ENCODE results near the gene GRXCR2. TPM values are rescaled to one million over a fixed set of nuclear protein-coding genes. Genes with fewer than 3 reads are reported as not detected.

Gene GRXCR2
- total and polyA plus RNA-seq, 2 of the 13 experiments (the other 11 are each of a cell fraction or from before 2014, with no cell fraction given) = not detected

- Histone ChIP-seq H4K20me1 (ENCODE audit: insufficient read depth, low read length) (no peaks in the 10 kb centered on the region), H3K27me3 (ENCODE audit: control insufficient read depth in 1 of 2, insufficient read depth in 2 of 2, low read length in 2 of 2) (no peaks in the 10 kb centered on the region), H3K4me3 (replicated peaks in 1 of 3; ENCODE audit: insufficient read depth in 1 of 3, low read depth in 2 of 3, low read length in 3 of 3) (no peak overlapping the region), H3K36me3 (replicated peaks in 1 of 2; ENCODE audit: control insufficient read depth in 1 of 2, insufficient read depth in 2 of 2, low read length in 2 of 2) (peaks cover 0 to 5% of the 10 kb centered on the region in 2 experiments; a peak in 1 of 5 replicates), H3K9me3 (ENCODE audit: low read length) (no peaks in the 10 kb centered on the region), H3K4me2 (ENCODE audit: low read depth, low read length) (no peak overlapping the region), H2AFZ (ENCODE audit: low read length) (no peak overlapping the region), H3K79me2 (ENCODE audit: insufficient read depth, low read length) (peaks cover under 1% of the 10 kb centered on the region), H3K4me1 (ENCODE audit: insufficient read depth, low read length) (peaks cover 9% of the 10 kb centered on the region), H3K9ac (ENCODE audit: insufficient read depth, low read depth, low read length) (no peak overlapping the region), H3K27ac (ENCODE audit: extremely low read length, insufficient read depth, low read length) (no peak overlapping the region)
- in situ Hi-C loops (cut with HindIII; ENCODE audit: extremely low pct_ligation_motif_present, low pct_unique_long_range_greater_than_20kb) (no loop called here), intact Hi-C loops (cut with micrococcal nuclease; ENCODE audit: unreplicated experiment) (no loop called here)
- 92% methylated on average over 4 of the region's 4 CpGs for WGBS (ENCODE audit: low lambda C conversion rate)
- no peak for FAIRE-seq
- ChIA-PET CTCF (ENCODE audit: low intra/inter-chr PET ratio, low total read pairs) (no interaction called here), POLR2A (no interaction called here)
- no TSS peak for BruUV-seq (replicated peaks)
- DNase-seq (ENCODE audit: low spot score) = no peak
- ATAC-seq = no peak
- TF ChIP-seq MAX (IDR thresholded peaks at IDR 0.05) = no peak
- no peak for TF ChIP-seq ZBTB7A (CRISPR knock-in tag; IDR thresholded peaks at IDR 0.05)
- TF ChIP-seq ATF7-NPFF (CRISPR knock-in tag; IDR thresholded peaks at IDR 0.05; ENCODE audit: low read depth) = no peak
- TF ChIP-seq ZFP36 (IDR thresholded peaks at IDR 0.05; ENCODE audit: borderline replicate concordance, low read depth, low read length, partially characterized antibody) = no peak
- no peak for TF ChIP-seq EHMT2 (IDR thresholded peaks at IDR 0.05; ENCODE audit: borderline replicate concordance, low read depth, low read length)
- no peak for TF ChIP-seq ZNF839 (CRISPR knock-in tag; IDR thresholded peaks at IDR 0.05; ENCODE audit: borderline replicate concordance)
- no peak for TF ChIP-seq ZNF430 (CRISPR knock-in tag; IDR thresholded peaks at IDR 0.05)
- TF ChIP-seq ZNF580 (CRISPR knock-in tag; IDR thresholded peaks at IDR 0.05; ENCODE audit: borderline replicate concordance, low read depth) = no peak
- no peak for TF ChIP-seq ZNF879 (CRISPR knock-in tag; IDR thresholded peaks at IDR 0.05)
- TF ChIP-seq HCFC1 (IDR thresholded peaks at IDR 0.05; ENCODE audit: low read depth, low read length) = no peak
Measured at GRCh38 chr5:145824040-145824439, 48.8 kb downstream of the GRXCR2 start.
